Chondrocyte (in vitro differentiated cells): ENCODE results near the gene FOSL1. TPM values are rescaled to one million over a fixed set of nuclear protein-coding genes. Genes with fewer than 3 reads are reported as not detected.
A peak's percentile ranks its signal among the peaks of the same experiment; 100 is the strongest.

Source experiments
- DNase-seq: peaks from one replicate; pipeline ENCODE4 v3.0.0; 2021; ENCODE audit warnings: mixed read lengths, low spot score
- H3K27ac Mint-ChIP-seq: one replicate; pipeline ENCODE4 v1.8.0; 2021; ENCODE audit warnings: mild to moderate bottlenecking, moderate library complexity, mixed read lengths; ENCODE audit not compliant: unreplicated experiment
- H3K27me3 Mint-ChIP-seq: 2 replicates; pipeline ENCODE4 v1.8.0; 2021; ENCODE audit warnings: low read depth, mixed read lengths
- H3K36me3 Mint-ChIP-seq: 2 replicates; pipeline ENCODE4 v1.8.0; 2021; ENCODE audit warnings: low read depth, mixed read lengths
- H3K4me1 Mint-ChIP-seq: 2 replicates; pipeline ENCODE4 v1.8.0; 2021; ENCODE audit warnings: low read depth, mild to moderate bottlenecking, mixed read lengths
- H3K4me3 Mint-ChIP-seq: one replicate; pipeline ENCODE4 v1.8.0; 2021; ENCODE audit warnings: mild to moderate bottlenecking, moderate library complexity, mixed read lengths; ENCODE audit not compliant: unreplicated experiment
- H3K9me3 Mint-ChIP-seq: 2 replicates; pipeline ENCODE4 v1.8.0; 2021; ENCODE audit warnings: low read depth, mixed read lengths
- total RNA-seq: library from RNA; stranded (reverse); gene quantifications from 3 replicates; pipeline ENCODE4 v1.2.1, GENCODE V29; 2021
- TF ChIP-seq, protein P1 (sequence below): fragments of 200-600 bp; sonication (generic); IDR thresholded peaks from 2 replicates; pipeline ENCODE4 v1.5.0; 2021; ENCODE audit warnings: antibody characterized with exemption, mild to moderate bottlenecking, moderate library complexity

The FOSL1 gene
- total RNA-seq, 1 donor from 2014 or later, result 7.5 TPM

DNA sequence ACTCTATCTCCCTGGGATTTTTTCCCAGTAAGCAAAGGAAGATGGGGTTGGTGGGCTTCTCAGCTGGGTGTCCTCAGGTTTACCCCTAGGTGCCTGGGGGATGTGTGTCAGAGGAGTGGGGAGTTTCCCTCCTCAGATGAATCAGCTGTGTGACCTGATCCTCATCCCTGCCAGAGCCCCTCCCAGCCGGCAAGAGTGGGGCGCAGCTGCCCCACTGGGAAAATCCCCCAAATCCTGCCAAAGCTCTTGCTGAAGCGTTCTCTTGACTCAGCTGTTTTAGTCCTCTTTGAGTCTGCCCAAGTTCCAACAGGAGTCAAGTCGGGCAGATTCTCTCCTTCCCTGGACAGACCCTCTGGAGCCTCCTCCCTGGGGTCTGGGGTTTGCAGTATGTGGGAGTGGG, 12.7 kb upstream of the FOSL1 start:
- Mint-ChIP-seq H3K9me3 (no peaks in the 10 kb centered on the region), H3K27me3 (no peaks in the 10 kb centered on the region), H3K4me3 (no peak overlapping the region), H3K27ac (peak overlapping the region; percentile 59), H3K36me3 (peaks cover 3% of the 10 kb centered on the region), H3K4me1 (peaks cover 52% of the 10 kb centered on the region)
- TF ChIP-seq, protein P1, sequence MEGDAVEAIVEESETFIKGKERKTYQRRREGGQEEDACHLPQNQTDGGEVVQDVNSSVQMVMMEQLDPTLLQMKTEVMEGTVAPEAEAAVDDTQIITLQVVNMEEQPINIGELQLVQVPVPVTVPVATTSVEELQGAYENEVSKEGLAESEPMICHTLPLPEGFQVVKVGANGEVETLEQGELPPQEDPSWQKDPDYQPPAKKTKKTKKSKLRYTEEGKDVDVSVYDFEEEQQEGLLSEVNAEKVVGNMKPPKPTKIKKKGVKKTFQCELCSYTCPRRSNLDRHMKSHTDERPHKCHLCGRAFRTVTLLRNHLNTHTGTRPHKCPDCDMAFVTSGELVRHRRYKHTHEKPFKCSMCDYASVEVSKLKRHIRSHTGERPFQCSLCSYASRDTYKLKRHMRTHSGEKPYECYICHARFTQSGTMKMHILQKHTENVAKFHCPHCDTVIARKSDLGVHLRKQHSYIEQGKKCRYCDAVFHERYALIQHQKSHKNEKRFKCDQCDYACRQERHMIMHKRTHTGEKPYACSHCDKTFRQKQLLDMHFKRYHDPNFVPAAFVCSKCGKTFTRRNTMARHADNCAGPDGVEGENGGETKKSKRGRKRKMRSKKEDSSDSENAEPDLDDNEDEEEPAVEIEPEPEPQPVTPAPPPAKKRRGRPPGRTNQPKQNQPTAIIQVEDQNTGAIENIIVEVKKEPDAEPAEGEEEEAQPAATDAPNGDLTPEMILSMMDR, result no peak
- no peak for DNase-seq

DNA sequence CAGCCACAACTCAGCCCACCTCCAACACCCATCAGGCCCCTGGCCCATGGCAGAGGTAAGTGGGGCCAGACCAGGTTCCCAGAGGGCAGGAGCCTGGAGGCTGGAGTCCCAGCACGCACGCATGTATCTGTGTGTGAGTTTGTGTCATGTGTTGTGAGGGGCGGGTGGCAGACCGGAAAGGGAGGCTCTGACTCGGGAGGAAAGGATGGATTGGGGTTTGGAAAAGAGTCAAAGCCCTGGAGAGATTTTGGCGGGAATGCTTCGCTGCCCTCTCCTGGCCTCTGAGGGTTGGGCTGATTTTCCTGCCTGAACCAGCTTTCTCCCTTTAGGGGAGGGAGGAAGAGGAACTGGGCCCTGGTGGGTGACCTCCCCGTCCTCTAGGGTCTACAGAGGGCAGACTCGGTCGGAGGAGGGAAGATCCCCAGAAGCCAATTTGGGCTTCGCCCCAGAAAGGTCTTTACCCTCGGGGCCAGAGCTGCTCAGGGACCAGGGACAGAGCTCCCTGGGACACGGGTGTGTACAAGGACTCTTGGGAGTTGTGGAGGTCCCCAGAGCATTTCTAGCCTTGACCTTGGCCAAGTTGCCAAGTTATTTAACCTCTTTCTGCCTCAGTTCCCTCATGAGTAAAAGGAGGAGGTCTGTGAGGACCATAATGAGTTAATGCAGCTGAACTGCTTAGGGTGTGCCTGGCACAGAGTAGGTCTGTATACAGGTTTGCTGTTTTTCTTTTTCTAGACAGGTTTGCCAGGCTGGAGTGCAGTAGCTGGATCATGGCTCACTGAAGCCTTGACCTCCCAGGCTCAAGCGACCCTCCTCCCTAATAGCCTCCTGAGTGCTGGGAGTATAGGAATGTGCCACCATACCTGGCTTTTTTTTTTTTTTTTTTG, 11.7 kb upstream of the FOSL1 start:
- no peak overlapping the region for H3K4me3 Mint-ChIP-seq

DNA sequence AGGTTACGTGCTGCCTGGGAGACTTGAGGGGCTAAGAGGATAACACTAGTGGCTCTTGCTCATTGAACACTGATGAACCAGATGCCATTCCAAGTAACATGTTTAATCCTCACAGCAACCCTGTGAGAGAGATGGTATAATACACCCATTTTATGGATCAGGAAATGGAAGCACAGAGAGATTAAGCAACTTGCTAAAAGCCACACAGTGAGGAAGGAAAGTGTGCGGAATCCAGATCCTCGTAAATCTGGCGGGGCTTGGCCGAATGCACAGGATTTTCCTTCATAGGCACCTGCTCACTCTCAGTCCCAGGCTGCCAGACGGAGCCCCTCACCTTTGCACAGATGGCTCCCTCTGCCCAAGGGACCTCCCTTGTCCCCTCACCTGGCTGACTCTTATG, 7.7 kb upstream of the FOSL1 start:
- Mint-ChIP-seq H3K9me3 (no peaks in the 10 kb centered on the region), H3K4me3 (no peak overlapping the region), H3K36me3 (no peaks in the 10 kb centered on the region), H3K27me3 (no peaks in the 10 kb centered on the region), H3K4me1 (peaks cover 33% of the 10 kb centered on the region), H3K27ac (no peak overlapping the region)
- DNase-seq, result no peak
- TF ChIP-seq, protein P1, result no peak

More for the DNA sequence above, 11.7 kb upstream of the FOSL1 start:
- H3K4me1 Mint-ChIP-seq, result peaks cover 47% of the 10 kb centered on the region
- DNase-seq, result no peak
- H3K36me3 Mint-ChIP-seq, result peaks cover 1% of the 10 kb centered on the region
- TF ChIP-seq, protein P1, result peak; percentile 60
- no peaks in the 10 kb centered on the region for H3K27me3 Mint-ChIP-seq
- H3K27ac Mint-ChIP-seq, result peak overlapping the region; percentile 77
- H3K9me3 Mint-ChIP-seq, result no peaks in the 10 kb centered on the region

DNA sequence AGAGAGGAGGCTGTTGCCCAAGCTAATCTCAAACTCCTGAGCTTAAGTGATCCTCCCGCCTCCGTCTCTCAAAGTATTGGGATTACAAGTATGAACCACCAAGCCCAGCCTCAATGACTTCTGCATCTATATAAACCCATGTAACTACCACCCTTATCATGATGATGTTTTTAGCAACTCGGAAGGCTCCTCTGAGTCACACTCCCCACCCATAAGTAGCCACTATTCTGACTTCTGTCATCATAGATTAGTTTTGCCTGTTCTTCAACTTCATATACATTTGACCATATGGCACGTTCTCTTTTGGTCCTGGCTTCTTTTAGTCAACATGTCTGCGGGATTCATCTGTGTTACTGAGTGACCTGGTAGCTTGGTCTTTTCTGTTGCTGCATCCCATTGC, 6.4 kb upstream of the FOSL1 start:
- Mint-ChIP-seq H3K4me1 (peaks cover 33% of the 10 kb centered on the region), H3K9me3 (no peaks in the 10 kb centered on the region), H3K27ac (no peak overlapping the region), H3K27me3 (no peaks in the 10 kb centered on the region), H3K36me3 (no peaks in the 10 kb centered on the region), H3K4me3 (no peak overlapping the region)
- DNase-seq, result no peak
- TF ChIP-seq, protein P1, result no peak

DNA sequence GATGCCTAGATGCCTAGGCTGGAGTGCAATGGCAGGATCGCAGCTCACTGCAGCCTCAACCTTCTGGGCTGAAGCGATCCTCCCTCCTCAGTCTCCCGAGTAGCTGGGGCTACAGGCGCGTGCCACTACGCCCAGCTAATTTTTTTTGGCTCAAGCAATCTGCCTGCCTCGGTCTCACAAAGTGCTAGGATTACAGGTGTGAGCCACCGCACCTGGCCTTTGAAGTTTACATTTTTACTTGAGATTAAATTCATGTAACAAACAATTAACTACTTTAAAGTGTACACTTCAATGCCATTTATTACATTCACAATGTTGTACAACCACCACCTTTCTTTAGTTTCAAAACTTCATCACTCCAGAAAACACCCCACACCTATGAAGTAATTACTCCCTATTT, 3.5 kb upstream of the FOSL1 start:
- Mint-ChIP-seq H3K4me1 (peaks cover 33% of the 10 kb centered on the region), H3K27ac (peak overlapping the region; percentile 90)

More for the DNA sequence above, 3.5 kb upstream of the FOSL1 start:
- H3K27me3 Mint-ChIP-seq, result no peaks in the 10 kb centered on the region
- no peaks in the 10 kb centered on the region for H3K9me3 Mint-ChIP-seq
- TF ChIP-seq, protein P1, result no peak
- DNase-seq, result no peak
- H3K4me3 Mint-ChIP-seq, result no peak overlapping the region
- H3K36me3 Mint-ChIP-seq, result no peaks in the 10 kb centered on the region
